Fibroblast of lung (primary cell): Measurements from ENCODE around the gene PDLIM5. TPM values are rescaled to one million over a fixed set of nuclear protein-coding genes. Genes with fewer than 3 reads are reported as not detected.

ENCODE experiments used
- DNase-seq, 2 donors: peaks; one replicate each; pipeline versions ENCODE4 v3.0.0 to v3.0.0-alpha.2; 2010; ENCODE audit warnings: low read depth in 2 of 2
- H2AFZ ChIP-seq: 2 replicates; pipeline ENCODE4 v1.5.1; 2012; ENCODE audit warnings: low read length, control low read depth, inconsistent platforms
- H3K27ac ChIP-seq: 2 replicates; pipeline ENCODE4 v1.5.1; 2011; ENCODE audit warnings: low read length, control low read depth; ENCODE audit not compliant: insufficient read depth
- H3K27me3 ChIP-seq: 2 replicates; pipeline ENCODE4 v1.5.1; 2011; ENCODE audit warnings: mild to moderate bottlenecking, low read length; ENCODE audit not compliant: control insufficient read depth, insufficient read depth
- H3K36me3 ChIP-seq: 2 replicates; pipeline ENCODE4 v1.5.1; 2011; ENCODE audit warnings: low read length; ENCODE audit not compliant: control insufficient read depth, insufficient read depth
- H3K4me1 ChIP-seq: 2 replicates; pipeline ENCODE4 v1.5.1; 2011; ENCODE audit warnings: low read length; ENCODE audit not compliant: control insufficient read depth, insufficient read depth; ENCODE audit errors: extremely low read depth
- H3K4me2 ChIP-seq: 2 replicates; pipeline ENCODE4 v1.5.1; 2011; ENCODE audit warnings: low read length, control low read depth; ENCODE audit not compliant: insufficient read depth; ENCODE audit errors: extremely low read depth
- H3K4me3 ChIP-seq, 4 experiments: fragments of 200-600 bp in 1 of 4; sonication (generic) in 1 of 4; replicated peaks in 1 of 4; 2 replicates each; pipeline ENCODE4 v1.5.1; 2011 to 2016; ENCODE audit warnings: low read length in 4 of 4, low read depth in 3 of 4, mild to moderate bottlenecking in 3 of 4, control low read depth in 2 of 4, inconsistent platforms in 1 of 4, mixed read lengths in 1 of 4; ENCODE audit not compliant: insufficient read depth in 1 of 4; ENCODE audit errors: control extremely low read depth in 1 of 4
- H3K79me2 ChIP-seq: 2 replicates; pipeline ENCODE4 v1.5.1; 2012; ENCODE audit warnings: mild to moderate bottlenecking, low read length, inconsistent platforms; ENCODE audit not compliant: control insufficient read depth, insufficient read depth
- H3K9ac ChIP-seq: 2 replicates; pipeline ENCODE4 v1.5.1; 2011; ENCODE audit warnings: mild to moderate bottlenecking, low read length, control low read depth; ENCODE audit not compliant: insufficient read depth
- H3K9me3 ChIP-seq: 2 replicates; pipeline ENCODE4 v1.5.1; 2012; ENCODE audit warnings: low read depth, low read length; ENCODE audit not compliant: control insufficient read depth, insufficient read depth
- H4K20me1 ChIP-seq: 2 replicates; pipeline ENCODE4 v1.5.1; 2011; ENCODE audit warnings: low read length; ENCODE audit not compliant: control insufficient read depth, insufficient read depth; ENCODE audit errors: extremely low read depth
- EZH2 ChIP-seq: IDR thresholded peaks from 2 replicates; pipeline ENCODE4 v1.5.1; 2012; ENCODE audit warnings: low read length, control low read depth, mild to moderate bottlenecking; ENCODE audit errors: missing control alignments
- polyA plus RNA-seq, 2 donors: library from polyadenylated mRNA; depleted of rRNA in 1 of 2; stranded (reverse) in 1 of 2; unstranded in 1 of 2; fragments of >200 nt; gene quantifications; 2 replicates each; pipeline ENCODE4 v1.2.1, GENCODE V29; 2011 to 2012; ENCODE audit warnings: missing spikeins in 1 of 2
- total RNA-seq: library from RNA; depleted of rRNA; stranded (reverse); fragments of >200 nt; gene quantifications from 2 replicates; pipeline ENCODE4 v1.2.1, GENCODE V29; 2014
- TF ChIP-seq, protein P1 (sequence below), 2 donors: IDR thresholded peaks in 1 of 2; conservative IDR thresholded peaks in 1 of 2; 1 replicate in 1 of 2; 2 replicates in 1 of 2; pipeline ENCODE4 v1.5.1; 2011 to 2012; ENCODE audit warnings: low read length in 2 of 2, control low read depth in 1 of 2, inconsistent platforms in 1 of 2, low read depth in 1 of 2, mild to moderate bottlenecking in 1 of 2

Gene PDLIM5
- total and polyA plus RNA-seq, 2 donors (not counting 1 experiment from before 2014, with no cell fraction given) = 28.4 to 113 TPM

DNA sequence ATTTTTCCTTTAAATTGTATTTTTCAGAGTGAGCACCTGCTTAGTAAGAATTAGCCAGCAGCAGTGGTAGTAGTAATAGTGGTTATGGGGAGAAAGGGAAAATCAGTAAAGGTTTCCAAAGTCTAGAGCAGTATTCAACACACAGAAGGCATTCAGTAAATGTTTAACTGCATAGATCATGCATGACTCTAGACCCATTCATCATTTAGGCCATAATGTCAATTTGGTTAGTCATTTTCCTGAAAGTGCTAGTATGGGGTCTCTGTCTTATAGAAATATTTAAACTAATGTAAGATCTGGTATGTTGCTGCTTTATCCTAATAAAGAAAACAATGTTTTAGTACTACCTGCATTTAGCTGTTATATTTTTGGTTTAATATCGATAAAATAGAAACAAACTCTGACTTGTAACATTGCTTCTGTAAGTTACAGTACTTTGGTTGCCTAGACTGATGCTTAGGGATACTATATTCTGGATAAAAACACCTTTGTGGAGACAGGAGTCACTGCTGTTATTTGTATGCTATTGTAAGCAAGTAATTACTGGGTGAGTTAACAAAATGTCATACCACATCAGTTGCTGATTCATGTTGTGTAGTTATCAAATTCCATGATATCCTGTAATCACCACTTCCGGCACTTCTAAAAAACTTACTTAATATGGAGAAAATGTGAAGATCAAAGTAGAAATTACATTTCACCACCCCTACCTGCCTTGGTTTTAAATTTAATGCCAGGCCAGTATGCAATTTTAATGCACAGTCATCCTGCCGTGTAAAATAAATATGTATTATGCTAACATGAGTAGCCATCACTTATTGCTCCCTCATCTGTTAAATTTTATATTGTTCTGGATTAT lies 190.2 kb downstream of the PDLIM5 start:
- TF ChIP-seq, protein P1, sequence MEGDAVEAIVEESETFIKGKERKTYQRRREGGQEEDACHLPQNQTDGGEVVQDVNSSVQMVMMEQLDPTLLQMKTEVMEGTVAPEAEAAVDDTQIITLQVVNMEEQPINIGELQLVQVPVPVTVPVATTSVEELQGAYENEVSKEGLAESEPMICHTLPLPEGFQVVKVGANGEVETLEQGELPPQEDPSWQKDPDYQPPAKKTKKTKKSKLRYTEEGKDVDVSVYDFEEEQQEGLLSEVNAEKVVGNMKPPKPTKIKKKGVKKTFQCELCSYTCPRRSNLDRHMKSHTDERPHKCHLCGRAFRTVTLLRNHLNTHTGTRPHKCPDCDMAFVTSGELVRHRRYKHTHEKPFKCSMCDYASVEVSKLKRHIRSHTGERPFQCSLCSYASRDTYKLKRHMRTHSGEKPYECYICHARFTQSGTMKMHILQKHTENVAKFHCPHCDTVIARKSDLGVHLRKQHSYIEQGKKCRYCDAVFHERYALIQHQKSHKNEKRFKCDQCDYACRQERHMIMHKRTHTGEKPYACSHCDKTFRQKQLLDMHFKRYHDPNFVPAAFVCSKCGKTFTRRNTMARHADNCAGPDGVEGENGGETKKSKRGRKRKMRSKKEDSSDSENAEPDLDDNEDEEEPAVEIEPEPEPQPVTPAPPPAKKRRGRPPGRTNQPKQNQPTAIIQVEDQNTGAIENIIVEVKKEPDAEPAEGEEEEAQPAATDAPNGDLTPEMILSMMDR (conservative IDR thresholded peaks at IDR 0.05 in 1 of 2, IDR thresholded peaks at IDR 0.05 in 1 of 2; ENCODE audit: low read depth in 1 of 2, low read length in 2 of 2) = no peak
- no peak for TF ChIP-seq EZH2
- Histone ChIP-seq H3K9me3 (no peaks in the 10 kb centered on the region), H2AFZ (no peak overlapping the region), H3K9ac (no peak overlapping the region), H3K27me3 (no peaks in the 10 kb centered on the region), H3K79me2 (no peaks in the 10 kb centered on the region), H3K36me3 (no peaks in the 10 kb centered on the region), H3K4me2 (peak overlapping the region; percentile 13), H3K4me3 (no peak overlapping the region), H3K4me1 (peaks cover 2% of the 10 kb centered on the region), H4K20me1 (no peaks in the 10 kb centered on the region), H3K27ac (peak overlapping the region; percentile 32)
- peak; percentile 31 to 87 for DNase-seq

DNA sequence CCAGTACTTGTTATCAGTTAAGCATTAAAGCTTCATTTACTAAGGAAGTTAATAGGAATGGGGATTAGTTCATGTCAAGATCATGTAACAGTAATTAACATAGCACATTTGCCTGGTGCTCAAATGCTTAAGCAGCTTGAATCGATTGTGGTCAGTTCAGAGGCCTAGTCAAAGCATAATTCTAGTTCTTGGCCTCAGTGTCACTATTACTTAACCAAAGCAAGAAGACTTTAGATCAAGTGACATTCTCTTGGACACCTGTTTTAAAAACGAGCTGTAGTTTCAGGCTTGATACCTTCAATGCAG lies 190.8 kb downstream of the PDLIM5 start:
- Histone ChIP-seq H3K9ac (no peak overlapping the region), H3K4me3 (no peak overlapping the region)

DNA sequence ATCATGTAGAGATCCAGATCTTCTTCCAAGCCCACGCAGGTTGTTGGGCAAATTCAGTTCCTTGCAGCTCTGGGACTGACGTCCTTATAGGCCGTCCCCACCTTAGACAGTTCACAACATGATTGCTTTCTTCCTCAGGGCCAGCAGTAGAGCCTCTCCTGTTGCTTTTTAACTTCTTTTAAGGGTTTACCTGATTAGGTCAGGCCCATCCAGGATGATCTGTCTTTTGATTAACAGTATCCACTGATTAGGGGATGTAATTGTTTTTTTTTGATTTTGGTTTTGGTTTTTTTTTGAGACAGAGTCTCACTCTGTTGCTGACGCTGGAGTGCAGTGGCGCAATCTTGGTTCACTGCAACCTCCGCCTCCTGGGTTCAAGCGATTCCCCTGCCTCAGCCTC lies 197.0 kb downstream of the PDLIM5 start:
- Histone ChIP-seq H4K20me1 (no peaks in the 10 kb centered on the region), H3K9me3 (no peaks in the 10 kb centered on the region), H3K4me1 (no peaks in the 10 kb centered on the region), H3K4me3 (no peak overlapping the region), H3K27me3 (no peaks in the 10 kb centered on the region), H3K27ac (no peak overlapping the region), H2AFZ (no peak overlapping the region), H3K4me2 (no peak overlapping the region), H3K79me2 (no peaks in the 10 kb centered on the region), H3K9ac (no peak overlapping the region), H3K36me3 (no peaks in the 10 kb centered on the region)
- DNase-seq = no peak
- TF ChIP-seq EZH2 = no peak
- TF ChIP-seq, protein P1 (conservative IDR thresholded peaks at IDR 0.05 in 1 of 2, IDR thresholded peaks at IDR 0.05 in 1 of 2; ENCODE audit: low read depth in 1 of 2, low read length in 2 of 2) = no peak

More for the DNA sequence above, 190.8 kb downstream of the PDLIM5 start:
- Histone ChIP-seq H3K4me1 (peaks cover 2% of the 10 kb centered on the region), H3K36me3 (no peaks in the 10 kb centered on the region), H3K79me2 (no peaks in the 10 kb centered on the region), H3K27me3 (no peaks in the 10 kb centered on the region), H3K9me3 (no peaks in the 10 kb centered on the region), H2AFZ (no peak overlapping the region), H4K20me1 (no peaks in the 10 kb centered on the region), H3K27ac (no peak overlapping the region), H3K4me2 (no peak overlapping the region)
- TF ChIP-seq EZH2 = no peak
- TF ChIP-seq, protein P1 (conservative IDR thresholded peaks at IDR 0.05 in 1 of 2, IDR thresholded peaks at IDR 0.05 in 1 of 2; ENCODE audit: low read depth in 1 of 2, low read length in 2 of 2) = no peak
- peak; percentile 1 to 70 for DNase-seq
